Effector memory CD4-positive, alpha-beta T cell (primary cell): ENCODE data around the gene SMAGP.
"Not testable (repeated sequence)": the region's sequence is repeated elsewhere in the genome, so short reads cannot be mapped to it uniquely, and the experiment has no call there.

Experiments used
- DNase-seq, 3 donors: peaks; one replicate each; pipeline ENCODE4 v3.0.0-alpha.2; 2020
- H3K27ac ChIP-seq: 2 replicates; pipeline ENCODE4 v1.7.0; 2013; ENCODE audit warnings: mild to moderate bottlenecking, low read length, moderate library complexity; ENCODE audit not compliant: insufficient read depth, poor library complexity, severe bottlenecking
- H3K27me3 ChIP-seq: replicated peaks from 2 replicates; pipeline ENCODE4 v1.7.0; 2013; ENCODE audit warnings: mild to moderate bottlenecking, low read length; ENCODE audit not compliant: insufficient read depth, control insufficient read depth, poor library complexity, severe bottlenecking
- H3K36me3 ChIP-seq: 2 replicates; pipeline ENCODE4 v1.7.0; 2013; ENCODE audit warnings: mild to moderate bottlenecking, low read length, moderate library complexity; ENCODE audit not compliant: control insufficient read depth, insufficient read depth
- H3K4me1 ChIP-seq: 2 replicates; pipeline ENCODE4 v1.7.0; 2013; ENCODE audit warnings: low read length, mild to moderate bottlenecking; ENCODE audit not compliant: control insufficient read depth, insufficient read depth, poor library complexity, severe bottlenecking
- H3K4me3 ChIP-seq: 2 replicates; pipeline ENCODE4 v1.7.0; 2013; ENCODE audit warnings: low read length, low read depth, mild to moderate bottlenecking; ENCODE audit not compliant: insufficient read depth, poor library complexity, severe bottlenecking
- H3K9me3 ChIP-seq: 2 replicates; pipeline ENCODE4 v1.7.0; 2013; ENCODE audit warnings: mild to moderate bottlenecking, low read length, moderate library complexity; ENCODE audit not compliant: control insufficient read depth

Gene SMAGP

DNA sequence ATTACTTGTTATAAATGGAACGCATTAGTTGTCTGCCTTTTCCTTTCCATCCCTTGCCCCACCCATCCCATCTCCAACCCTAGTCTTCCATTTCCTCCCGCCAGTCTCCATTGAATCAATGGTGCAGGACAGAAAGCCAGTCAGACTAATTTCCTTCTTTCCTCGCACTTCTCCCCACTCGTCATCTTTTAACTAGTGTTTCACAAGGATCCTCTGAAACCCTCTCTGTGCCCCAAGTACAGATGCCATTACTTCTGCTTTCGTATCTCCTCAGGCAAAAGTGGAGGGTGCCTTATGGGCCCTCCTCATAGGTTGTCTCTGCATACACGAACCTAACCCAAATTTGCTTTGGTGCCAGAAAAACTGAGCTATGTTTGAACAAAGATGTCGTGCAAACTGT is 27.3 kb downstream of the SMAGP start:
- H3K27ac ChIP-seq: no peak overlapping the region
- no peaks in the 10 kb centered on the region for H3K27me3 ChIP-seq
- peaks cover 37% of the 10 kb centered on the region for H3K4me1 ChIP-seq

DNA sequence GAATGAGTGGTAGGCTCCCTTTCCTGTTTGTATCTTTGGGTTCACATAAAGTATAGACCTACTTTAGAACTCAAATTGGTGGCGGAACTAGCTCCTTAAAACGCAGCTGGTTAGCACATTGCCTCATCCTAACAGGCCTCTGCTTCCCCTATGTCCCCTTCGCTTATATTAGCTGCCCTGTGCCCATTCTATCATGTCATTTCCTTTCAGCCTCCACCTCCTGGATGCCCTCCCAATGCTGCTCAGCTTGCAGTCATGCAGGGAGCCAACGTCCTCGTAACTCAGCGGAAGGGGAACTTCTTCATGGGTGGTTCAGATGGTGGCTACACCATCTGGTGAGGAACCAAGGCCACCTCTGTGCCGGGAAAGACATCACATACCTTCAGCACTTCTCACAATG is 28.1 kb downstream of the SMAGP start:
- H3K4me1 ChIP-seq: peaks cover 30% of the 10 kb centered on the region
- no peaks in the 10 kb centered on the region for H3K27me3 ChIP-seq
- no peak for DNase-seq
- H3K9me3 ChIP-seq: no peaks in the 10 kb centered on the region
- no peak overlapping the region for H3K4me3 ChIP-seq
- H3K27ac ChIP-seq: no peak overlapping the region
- peaks cover 37% of the 10 kb centered on the region for H3K36me3 ChIP-seq

More for the DNA sequence above, 27.3 kb downstream of the SMAGP start:
- DNase-seq: no peak
- H3K9me3 ChIP-seq: no peaks in the 10 kb centered on the region
- peaks cover 37% of the 10 kb centered on the region for H3K36me3 ChIP-seq
- no peak overlapping the region for H3K4me3 ChIP-seq

DNA sequence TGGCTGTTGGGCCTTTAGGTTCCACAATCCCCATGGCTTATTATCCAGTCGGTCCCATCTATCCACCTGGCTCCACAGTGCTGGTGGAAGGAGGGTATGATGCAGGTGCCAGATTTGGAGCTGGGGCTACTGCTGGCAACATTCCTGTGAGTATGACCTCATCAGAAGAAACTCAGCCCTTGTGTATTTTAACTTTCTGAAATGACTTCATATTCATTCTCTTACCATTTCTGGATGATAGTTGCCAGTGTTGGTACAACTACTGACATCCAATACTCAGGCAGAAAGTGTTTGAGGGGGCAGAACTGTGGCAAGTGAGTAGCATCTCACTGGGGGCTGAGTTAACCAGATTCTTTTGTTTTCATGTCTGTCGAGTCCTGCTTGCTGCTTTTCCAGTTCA is 29.2 kb downstream of the SMAGP start:
- Histone ChIP-seq H3K4me1 (peaks cover 18% of the 10 kb centered on the region), H3K4me3 (no peak overlapping the region), H3K27me3 (no peaks in the 10 kb centered on the region), H3K9me3 (no peaks in the 10 kb centered on the region), H3K27ac (peak overlapping the region; percentile 10), H3K36me3 (peaks cover 37% of the 10 kb centered on the region)
- DNase-seq: no peak

DNA sequence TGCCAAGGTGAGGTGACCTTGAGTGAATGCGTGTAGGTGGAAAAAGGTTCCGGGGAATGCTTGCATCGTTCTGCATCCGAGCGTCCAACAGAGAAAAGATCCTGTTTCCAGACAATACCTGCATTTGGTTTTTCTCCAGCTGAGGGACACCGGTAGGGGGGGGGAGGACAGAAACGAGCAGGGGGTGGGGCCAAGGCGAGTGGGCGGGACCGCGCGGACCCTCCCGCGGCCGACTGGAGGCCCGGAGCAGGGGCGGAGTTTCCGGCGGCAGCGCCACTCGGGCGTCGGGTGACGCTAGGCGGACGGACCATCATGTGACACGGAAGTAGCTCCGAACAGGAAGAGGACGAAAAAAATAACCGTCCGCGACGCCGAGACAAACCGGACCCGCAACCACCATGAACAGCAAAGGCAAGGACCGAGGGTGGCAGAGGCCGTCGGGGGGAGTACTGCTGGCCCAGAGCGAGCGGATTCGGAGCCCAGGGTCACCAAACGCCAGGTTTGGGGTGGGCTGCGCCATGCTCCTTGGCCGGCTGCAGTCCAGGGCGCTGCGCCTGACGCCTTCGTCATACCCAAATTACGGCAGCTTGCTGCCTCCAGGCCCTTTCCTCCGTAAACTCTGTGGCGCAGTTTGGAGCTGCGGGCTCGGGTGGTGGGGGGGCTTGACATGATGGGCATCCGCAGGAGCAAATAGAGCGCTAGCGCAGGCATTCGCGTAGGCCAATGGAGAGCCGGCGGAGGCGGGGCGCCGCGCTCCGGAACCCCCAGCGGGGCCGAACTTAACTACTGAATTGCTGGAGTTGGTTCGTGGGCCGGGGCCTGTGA is 31.5 kb downstream of the SMAGP start, which contains the start of gene DAZAP2:
Gene DAZAP2, plus strand, starts transcription at position 317 of the 825 bp plus-strand sequence. Its CDS starts 82 bp downstream, at position 399.
- H3K4me1 ChIP-seq: peaks cover 16% of the 10 kb centered on the region
- peak within 1 kb of the TSS; percentile 100 for H3K27ac ChIP-seq
- peak; percentile 91 to 95 (median 94) for DNase-seq

DNA sequence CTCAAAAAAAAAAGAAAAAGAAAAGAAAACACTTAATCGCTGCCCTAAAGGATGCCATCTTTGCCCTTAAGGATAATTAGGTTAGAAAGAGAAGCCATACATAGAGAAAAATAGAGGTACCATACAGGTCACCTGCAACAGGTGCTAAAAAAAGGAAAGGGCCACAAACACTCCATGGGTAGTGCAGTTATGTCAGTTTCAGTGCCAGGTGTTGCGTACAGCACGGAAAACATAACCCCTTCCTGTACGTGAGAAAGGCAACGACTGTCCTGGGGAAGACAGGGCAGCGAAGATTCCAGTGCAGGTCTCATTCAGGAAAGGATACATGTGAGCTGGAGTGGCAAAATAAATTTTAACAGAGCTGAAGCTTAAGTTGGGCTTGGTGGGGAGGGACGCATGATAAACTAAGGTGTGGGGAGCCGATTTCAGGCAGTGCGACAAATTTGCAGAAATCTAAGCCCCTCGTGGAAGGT is 32.1 kb downstream of the SMAGP start:
- H3K4me3 ChIP-seq: peak overlapping the region; percentile 93
- no peak for DNase-seq
- peak overlapping the region; percentile 100 for H3K27ac ChIP-seq
- H3K4me1 ChIP-seq: peaks cover 16% of the 10 kb centered on the region
- no peaks in the 10 kb centered on the region for H3K27me3 ChIP-seq
- H3K36me3 ChIP-seq: peaks cover 27% of the 10 kb centered on the region
- no peaks in the 10 kb centered on the region for H3K9me3 ChIP-seq

More for the DNA sequence above, 31.5 kb downstream of the SMAGP start, which contains the start of gene DAZAP2:
- Histone ChIP-seq H3K27me3 (no peaks in the 10 kb centered on the region), H3K4me3 (peak within 1 kb of the TSS; percentile 93), H3K36me3 (peaks cover 32% of the 10 kb centered on the region), H3K9me3 (no peaks in the 10 kb centered on the region)

DNA sequence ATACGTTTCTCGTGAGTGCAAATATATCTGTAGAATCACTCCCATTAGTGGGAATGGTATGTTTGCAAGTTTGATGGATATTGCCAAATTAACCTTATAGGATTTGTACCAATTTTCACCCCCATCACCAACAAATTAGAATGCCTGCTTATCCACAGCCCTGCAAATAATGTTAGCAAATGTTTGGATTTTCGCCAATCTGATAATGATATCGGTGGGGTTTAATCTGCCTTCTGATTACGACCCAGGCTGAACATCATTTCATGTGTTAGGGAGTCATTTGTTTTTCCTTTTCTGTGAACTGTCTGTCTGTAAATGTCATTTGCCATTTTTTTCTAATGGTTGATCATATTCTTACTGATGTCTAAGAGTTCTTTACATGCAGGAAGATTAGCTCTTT is 35.7 kb downstream of the SMAGP start:
- Histone ChIP-seq H3K27me3 (no peaks in the 10 kb centered on the region), H3K36me3 (no peaks in the 10 kb centered on the region), H3K9me3 (no peaks in the 10 kb centered on the region), H3K4me1 (peaks cover 5% of the 10 kb centered on the region), H3K4me3 (no peak overlapping the region), H3K27ac (no peak overlapping the region)
- DNase-seq: no peak

DNA sequence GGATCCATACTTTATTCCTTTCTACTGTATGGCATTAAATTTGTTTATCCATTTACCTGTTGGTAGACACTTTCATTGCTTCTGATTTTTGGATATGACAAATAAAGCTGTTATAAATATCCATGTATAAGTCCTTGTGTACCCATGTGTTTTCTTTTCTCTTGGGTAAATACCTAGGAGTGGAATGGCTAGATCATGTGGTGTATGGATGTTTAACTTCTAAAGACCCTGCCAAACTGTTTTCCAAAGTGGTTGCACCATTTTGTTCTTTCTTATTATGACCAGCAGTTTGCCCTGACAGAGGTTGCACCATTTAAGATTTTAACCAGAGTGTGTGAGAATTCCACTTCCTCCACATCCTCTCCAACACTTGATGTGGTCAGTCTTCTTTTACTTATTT is 37.6 kb downstream of the SMAGP start:
- no peaks in the 10 kb centered on the region for H3K27me3 ChIP-seq
- DNase-seq: no peak
- no peak overlapping the region for H3K4me3 ChIP-seq
- H3K36me3 ChIP-seq: no peaks in the 10 kb centered on the region
- no peaks in the 10 kb centered on the region for H3K4me1 ChIP-seq
- no peak overlapping the region for H3K27ac ChIP-seq
- H3K9me3 ChIP-seq: no peaks in the 10 kb centered on the region

DNA sequence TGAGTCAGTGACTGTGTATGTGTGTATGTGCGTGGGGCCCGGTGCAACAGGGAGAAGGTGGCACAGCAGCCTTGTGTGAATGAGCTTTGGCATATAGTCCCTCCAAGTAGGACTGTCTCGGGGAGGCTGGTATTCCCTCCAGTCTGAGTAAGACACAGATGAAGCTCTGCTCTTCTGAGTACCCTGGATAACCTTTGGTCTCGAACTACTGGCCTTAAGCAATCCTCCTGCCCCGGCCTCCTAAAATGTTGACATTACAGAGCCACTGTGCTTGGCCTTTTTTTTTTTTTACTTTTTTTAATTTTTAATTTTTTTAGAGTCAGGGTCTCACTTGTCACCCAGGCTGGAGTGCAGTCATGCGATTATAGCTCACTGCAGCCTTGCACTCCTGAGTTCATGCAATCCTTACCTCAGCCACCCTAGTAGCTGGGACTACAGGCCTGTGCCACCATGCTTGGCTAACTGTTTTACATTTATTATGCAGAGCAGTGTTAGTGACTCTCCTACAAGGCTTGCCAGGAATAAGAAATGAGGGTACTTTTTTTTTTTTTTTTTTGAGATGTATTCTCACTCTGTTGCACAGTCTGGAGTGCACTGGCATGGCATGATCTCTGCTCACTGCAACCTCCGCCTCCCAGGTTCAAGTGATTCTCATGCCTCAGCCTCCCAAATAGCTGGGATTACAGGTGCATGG is 41.0 kb downstream of the SMAGP start:
- Histone ChIP-seq H3K27ac (no peak overlapping the region), H3K27me3 (no peaks in the 10 kb centered on the region), H3K4me3 (no peak overlapping the region), H3K9me3 (no peaks in the 10 kb centered on the region), H3K36me3 (no peaks in the 10 kb centered on the region), H3K4me1 (no peaks in the 10 kb centered on the region)
- no peak for DNase-seq

DNA sequence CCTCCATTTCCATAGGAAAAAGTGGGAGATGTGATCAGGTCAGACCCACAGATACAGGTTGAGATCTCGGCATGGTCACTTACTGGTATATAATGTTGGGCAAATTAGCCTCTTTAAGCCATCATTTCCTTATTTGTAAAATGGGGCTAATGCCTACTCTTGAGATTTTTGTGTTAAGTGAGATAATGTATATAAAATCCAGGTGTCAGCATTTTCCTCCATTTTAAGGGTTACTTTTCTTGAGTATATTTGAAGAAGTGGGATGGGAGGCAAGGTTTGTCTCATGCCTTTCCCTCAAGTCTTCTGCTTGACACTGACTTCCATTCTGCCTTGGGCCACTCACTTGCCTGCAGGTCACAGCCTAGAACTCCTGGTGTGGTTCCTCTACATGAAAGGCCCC is 42.3 kb downstream of the SMAGP start:
- Histone ChIP-seq H3K4me3 (no peak overlapping the region), H3K4me1 (no peaks in the 10 kb centered on the region), H3K9me3 (no peaks in the 10 kb centered on the region), H3K27ac (no peak overlapping the region), H3K36me3 (no peaks in the 10 kb centered on the region), H3K27me3 (no peaks in the 10 kb centered on the region)
- no peak for DNase-seq

DNA sequence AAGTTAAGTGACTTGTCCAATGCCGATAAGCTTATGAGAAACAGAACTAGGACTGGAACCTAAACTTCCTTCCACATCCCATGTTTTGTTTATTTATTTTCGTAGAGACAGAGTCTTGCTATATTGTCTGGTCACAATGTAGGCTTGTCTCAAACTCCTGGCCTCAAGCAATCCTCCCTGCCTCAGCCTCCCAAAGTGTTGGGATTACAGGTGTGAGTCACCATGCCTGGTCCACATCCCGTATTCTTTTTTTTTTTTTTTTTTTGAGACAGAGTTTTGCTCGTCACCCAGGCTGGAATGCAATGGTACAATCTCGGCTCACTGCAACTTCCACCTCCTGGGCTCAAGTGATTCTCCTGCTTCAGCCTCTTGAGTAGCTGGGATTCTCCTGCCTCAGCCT is 43.1 kb downstream of the SMAGP start:
- not testable (repeated sequence) for H3K9me3 ChIP-seq, H3K27me3 ChIP-seq, H3K4me3 ChIP-seq, DNase-seq, H3K4me1 ChIP-seq, H3K36me3 ChIP-seq, H3K27ac ChIP-seq
